Natural killer cell (primary cell): Measurements from ENCODE around the gene KIAA0513. TPM values are rescaled to one million over a fixed set of nuclear protein-coding genes. Genes with fewer than 3 reads are reported as not detected.

Experiments
- ATAC-seq, 3 donors: fragments of 150-1000 bp in 2 of 3; fragments of 200-7000 bp in 1 of 3; cut with Tn5 transposase; 1 replicate in 1 of 3; 2 replicates in 2 of 3; pipeline ENCODE4 v1.10.0; 2021; ENCODE audit warnings: mild to moderate bottlenecking in 2 of 3, moderate library complexity in 2 of 3
- DNase-seq, 2 donors: peaks; one replicate each; pipeline versions ENCODE4 v3.0.0 to v3.0.0-alpha.2; 2013 to 2021; ENCODE audit warnings: mixed read lengths in 1 of 2
- H3K27ac ChIP-seq: one replicate; pipeline ENCODE4 v1.5.1; 2013; ENCODE audit warnings: mild to moderate bottlenecking, low read length
- H3K27me3 ChIP-seq: one replicate; pipeline ENCODE4 v1.6.1; 2013; ENCODE audit warnings: low read length; ENCODE audit not compliant: control insufficient read depth, insufficient read depth
- H3K36me3 ChIP-seq: one replicate; pipeline ENCODE4 v1.6.1; 2013; ENCODE audit warnings: low read length; ENCODE audit not compliant: control insufficient read depth, insufficient read depth
- H3K4me1 ChIP-seq: one replicate; pipeline ENCODE4 v1.6.1; 2013; ENCODE audit warnings: low read length; ENCODE audit not compliant: control insufficient read depth, insufficient read depth
- H3K4me3 ChIP-seq: one replicate; pipeline ENCODE4 v1.5.1; 2013; ENCODE audit warnings: low read length
- H3K9me3 ChIP-seq: one replicate; pipeline ENCODE4 v1.6.1; 2013; ENCODE audit warnings: low read length; ENCODE audit not compliant: control insufficient read depth, insufficient read depth
- H3K27ac Mint-ChIP-seq, 2 donors: one replicate each; pipeline ENCODE4 v1.8.0; 2022; ENCODE audit warnings: mild to moderate bottlenecking in 2 of 2, mixed read lengths in 2 of 2, moderate library complexity in 1 of 2
- H3K27me3 Mint-ChIP-seq, 2 donors: one replicate each; pipeline ENCODE4 v1.8.0; 2022; ENCODE audit warnings: low read depth in 2 of 2, mixed read lengths in 2 of 2
- H3K36me3 Mint-ChIP-seq: one replicate; pipeline ENCODE4 v1.8.0; 2022; ENCODE audit warnings: mixed read lengths
- H3K4me1 Mint-ChIP-seq, 2 donors: one replicate each; pipeline ENCODE4 v1.8.0; 2022; ENCODE audit warnings: mixed read lengths in 2 of 2
- H3K4me3 Mint-ChIP-seq: one replicate; pipeline ENCODE4 v1.8.0; 2022; ENCODE audit warnings: mild to moderate bottlenecking, moderate library complexity, mixed read lengths
- H3K9me3 Mint-ChIP-seq, 2 donors: one replicate each; pipeline ENCODE4 v1.8.0; 2022; ENCODE audit warnings: mixed read lengths in 2 of 2
- CTCF ChIP-seq: fragments of 200-600 bp; IDR thresholded peaks from one replicate; pipeline ENCODE4 v1.8.0; 2022; ENCODE audit warnings: antibody characterized with exemption
- WGBS: methylation state at CpG from one replicate; pipeline ENCODE4 v1.1.7; 2013; ENCODE audit warnings: missing lambda C conversion rate; ENCODE audit not compliant: insufficient coverage; 5-methylcytosine and 5-hydroxymethylcytosine counted together
- intact Hi-C: fragments of 100-400 bp; cut with micrococcal nuclease; formaldehyde crosslinking; loops from one replicate; pipeline ENCODE4 v1.14.2; 2022
- total RNA-seq, 4 donors: library from RNA; stranded (reverse); fragments of 120-200 nt in 1 of 4; gene quantifications; one replicate each; pipeline versions ENCODE4 v1.2.3 to v1.2.4, GENCODE V29; 2013 to 2022

The KIAA0513 gene
- total RNA-seq, 3 donors from 2014 or later (not counting 1 experiment from before 2014, with no cell fraction given) = 7.9 to 17.7 (median 12.1) TPM

GRCh38 chr16:85057212-85057889 lies 29.8 kb downstream of the KIAA0513 start:
- Histone ChIP-seq H3K4me3 (no peak overlapping the region), H3K27me3 (no peaks in the 10 kb centered on the region), H3K36me3 (no peaks in the 10 kb centered on the region), H3K9me3 (no peaks in the 10 kb centered on the region), H3K27ac (no peak overlapping the region), H3K4me1 (peaks cover 49% of the 10 kb centered on the region)
- Mint-ChIP-seq H3K27me3 (peaks cover 11 to 18% of the 10 kb centered on the region in 2 donors), H3K9me3 (no peaks in the 10 kb centered on the region), H3K27ac (peak overlapping the region; percentile 90 to 91), H3K36me3 (no peaks in the 10 kb centered on the region), H3K4me1 (peaks cover 32 to 44% of the 10 kb centered on the region in 2 donors), H3K4me3 (peak overlapping the region; percentile 78)
- DNase-seq (peak in 1 of 2 donors; percentile 20), ATAC-seq (no peak)
- intact Hi-C loops = no loop called here
- TF ChIP-seq CTCF = no peak
- WGBS = 89% methylated on average over 7 of the region's 9 CpGs

- Histone ChIP-seq H3K27ac (no peak overlapping the region), H3K4me3 (no peak overlapping the region), H3K27me3 (no peaks in the 10 kb centered on the region), H3K4me1 (peaks cover 55% of the 10 kb centered on the region), H3K36me3 (no peaks in the 10 kb centered on the region), H3K9me3 (no peaks in the 10 kb centered on the region)
- peaks cover 11 to 18% of the 10 kb centered on the region in 2 donors for H3K27me3 Mint-ChIP-seq
- H3K27ac Mint-ChIP-seq = peak overlapping the region in 1 of 2 donors; percentile 72
- WGBS = 49% methylated on average over 7 of the region's 7 CpGs
- H3K4me3 Mint-ChIP-seq = peak overlapping the region; percentile 68
- H3K36me3 Mint-ChIP-seq = no peaks in the 10 kb centered on the region
- ATAC-seq = no peak
- H3K4me1 Mint-ChIP-seq = peaks cover 32 to 44% of the 10 kb centered on the region in 2 donors
- TF ChIP-seq CTCF = no peak
- intact Hi-C loops = no loop called here
- DNase-seq = no peak
- no peaks in the 10 kb centered on the region for H3K9me3 Mint-ChIP-seq
These were observed 30.4 kb downstream of the KIAA0513 start for GRCh38 chr16:85057948-85058347.

GRCh38 chr16:85058909-85059308 lies 31.3 kb downstream of the KIAA0513 start:
- H3K36me3 ChIP-seq = no peaks in the 10 kb centered on the region
- peaks cover 32 to 44% of the 10 kb centered on the region in 2 donors for H3K4me1 Mint-ChIP-seq
- H3K4me3 ChIP-seq = no peak overlapping the region
- no peaks in the 10 kb centered on the region for H3K9me3 ChIP-seq
- no peak overlapping the region for H3K4me3 Mint-ChIP-seq
- DNase-seq (no peak), ATAC-seq (no peak)
- H3K27ac ChIP-seq = no peak overlapping the region
- no peaks in the 10 kb centered on the region for H3K36me3 Mint-ChIP-seq
- no peak for TF ChIP-seq CTCF
- H3K9me3 Mint-ChIP-seq = no peaks in the 10 kb centered on the region
- intact Hi-C loops = no loop called here
- H3K27me3 ChIP-seq = no peaks in the 10 kb centered on the region
- WGBS = 72% methylated on average over 4 of the region's 4 CpGs
- peaks cover 59% of the 10 kb centered on the region for H3K4me1 ChIP-seq
- no peak overlapping the region for H3K27ac Mint-ChIP-seq
- peaks cover 11 to 18% of the 10 kb centered on the region in 2 donors for H3K27me3 Mint-ChIP-seq

- peaks cover 15 to 32% of the 10 kb centered on the region in 2 donors for H3K4me1 Mint-ChIP-seq
- H3K4me3 ChIP-seq = no peak overlapping the region
- H3K9me3 Mint-ChIP-seq = no peaks in the 10 kb centered on the region
- no peaks in the 10 kb centered on the region for H3K36me3 Mint-ChIP-seq
- no peaks in the 10 kb centered on the region for H3K9me3 ChIP-seq
- DNase-seq (peak in 1 of 2 donors; percentile 38), ATAC-seq (peak in 1 of 3 donors; percentile 64)
- no peak overlapping the region for H3K4me3 Mint-ChIP-seq
- no peak for TF ChIP-seq CTCF
- H3K36me3 ChIP-seq = no peaks in the 10 kb centered on the region
- intact Hi-C loops = no loop called here
- H3K4me1 ChIP-seq = peaks cover 38% of the 10 kb centered on the region
- no peak overlapping the region for H3K27ac Mint-ChIP-seq
- H3K27me3 Mint-ChIP-seq = peaks cover 11 to 18% of the 10 kb centered on the region in 2 donors
- H3K27ac ChIP-seq = no peak overlapping the region
- H3K27me3 ChIP-seq = no peaks in the 10 kb centered on the region
- WGBS = 48% methylated on average over 8 of the region's 8 CpGs
These were observed 34.0 kb downstream of the KIAA0513 start for GRCh38 chr16:85061566-85061965.
